Myocyte (in vitro differentiated cells): ENCODE results near the gene PGAM4. TPM values are rescaled to one million over a fixed set of nuclear protein-coding genes. Genes with fewer than 3 reads are reported as not detected.
"Not testable (repeated sequence)": the region's sequence is repeated elsewhere in the genome, so short reads cannot be mapped to it uniquely, and the experiment has no call there.

ENCODE experiments used
- DNase-seq: peaks from one replicate; pipeline ENCODE4 v3.0.0-alpha.2; 2012; ENCODE audit warnings: low read depth
- total RNA-seq: library from RNA; depleted of rRNA; stranded (reverse); fragments of >200 nt; gene quantifications from 2 replicates; pipeline ENCODE4 v1.2.3, GENCODE V29; 2014

The PGAM4 gene
- total RNA-seq, 1 donor from 2014 or later, result not detected

- no peak for DNase-seq
These were observed 43.7 kb downstream of the PGAM4 start for GRCh38 chrX:77925764-77926163.

DNA sequence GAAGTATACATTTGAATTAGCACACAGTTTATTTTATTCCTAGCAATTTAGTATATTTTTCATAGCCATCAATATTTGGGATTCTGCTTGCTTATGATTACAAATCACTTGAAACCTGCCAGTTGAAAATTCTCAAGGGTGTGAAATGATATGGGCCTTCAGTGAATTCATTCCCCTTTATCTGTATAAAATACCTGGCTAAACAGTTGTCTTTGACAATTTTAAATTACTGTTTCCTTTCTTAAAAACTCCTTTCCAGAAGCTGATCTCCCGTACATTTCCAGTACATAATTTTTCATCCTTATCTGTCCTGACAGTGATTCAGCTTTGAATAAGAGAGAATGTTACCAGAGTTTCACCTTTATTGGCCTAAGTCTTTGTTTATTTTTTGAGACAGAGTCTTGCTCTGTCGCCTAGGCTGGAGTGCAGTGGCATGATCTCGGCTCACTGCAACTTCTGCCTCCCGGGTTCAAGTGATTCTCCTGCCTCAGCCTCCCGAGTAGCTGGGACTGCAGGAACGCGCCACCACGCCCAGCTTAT is 45.0 kb downstream of the PGAM4 start:
- no peak for DNase-seq

GRCh38 chrX:77922787-77923186 is 46.7 kb downstream of the PGAM4 start:
- DNase-seq, result no peak

DNA sequence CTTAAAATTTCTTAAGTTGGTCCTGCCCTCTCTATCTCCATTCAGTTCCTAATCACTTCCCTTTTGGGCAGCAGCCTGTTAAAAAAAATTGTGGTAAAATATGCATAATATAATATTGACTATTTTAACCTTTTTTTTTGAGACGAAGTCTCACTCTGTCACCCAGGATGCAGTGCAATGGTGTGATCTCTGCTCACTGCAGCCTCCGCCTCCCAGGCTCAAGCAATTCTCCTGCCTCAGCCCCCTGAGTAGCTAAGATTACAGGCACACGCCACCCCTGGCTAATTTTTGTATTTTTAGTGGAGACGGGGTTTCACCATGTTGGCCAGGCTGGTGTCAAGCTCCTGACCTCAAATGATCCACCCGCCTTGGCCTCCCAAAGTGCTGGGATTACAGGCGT is 50.1 kb downstream of the PGAM4 start:
- not testable (repeated sequence) for DNase-seq

GRCh38 chrX:77918568-77918967 is 50.9 kb downstream of the PGAM4 start:
- DNase-seq, result peak; percentile 49

Other genes starting within 250 kb of the PGAM4 start
- 64.6 and 72.4 TPM in 2 replicates for gene ATRX, start 183.4 kb downstream of the PGAM4 start, total RNA-seq
- gene MAGT1, start 74.2 kb downstream of the PGAM4 start, total RNA-seq, result 61.3 and 96.1 TPM in 2 replicates
- gene COX7B, start 70.2 kb downstream of the PGAM4 start, total RNA-seq, result 269 and 380 TPM in 2 replicates
- gene ATP7A, start 58.9 kb downstream of the PGAM4 start, total RNA-seq, result 9.9 and 12.4 TPM in 2 replicates
- gene PGK1, start 134.6 kb upstream of the PGAM4 start, total RNA-seq, result 277 and 371 TPM in 2 replicates
- 56.2 and 63.0 TPM in 2 replicates for gene TAF9B, start 170.0 kb upstream of the PGAM4 start, total RNA-seq